Measurements from ENCODE around the gene LRRC4C. TPM values are rescaled to one million over a fixed set of nuclear protein-coding genes. Genes with fewer than 3 reads are reported as not detected.

Gene LRRC4C
- total and polyA plus RNA-seq, 2 experiments from 2014 or later, result not detected

- no peak overlapping the region for H3K4me2 ChIP-seq (ENCODE audit: unreplicated experiment)
- H2AFZ ChIP-seq, result no peak overlapping the region
- no peak overlapping the region for H3K27ac ChIP-seq
- in situ Hi-C loops (cut with MboI), result no loop called here
- H3F3A ChIP-seq (ENCODE audit: insufficient read depth), result no peaks in the 10 kb centered on the region
- no peaks in the 10 kb centered on the region for H3K79me2 ChIP-seq (ENCODE audit: insufficient read depth)
- no peak for DNase-seq
- no peaks in the 10 kb centered on the region for H3K4me1 ChIP-seq (ENCODE audit: insufficient read depth)
- no peak overlapping the region for H3K9ac ChIP-seq
- no peaks in the 10 kb centered on the region for H3K27me3 ChIP-seq (replicated peaks; ENCODE audit: insufficient read depth)
- H3K9me3 ChIP-seq (ENCODE audit: low read depth), result no peaks in the 10 kb centered on the region
- no peaks in the 10 kb centered on the region for H3K9me2 ChIP-seq (ENCODE audit: insufficient read depth)
- H4K20me1 ChIP-seq (ENCODE audit: insufficient read depth), result no peaks in the 10 kb centered on the region
- no peaks in the 10 kb centered on the region for H3K36me3 ChIP-seq (ENCODE audit: low read depth)
- no peak overlapping the region for H3K4me3 ChIP-seq
- WGBS, 2 experiments (ENCODE audit: low coverage in 1 of 2, low lambda C conversion rate in 2 of 2, missing lambda C conversion rate in 2 of 2), result 19 to 23% methylated on average over 3 of the region's 3 CpGs
- TF ChIP-seq EZH2phosphoT487 (IDR thresholded peaks at IDR 0.05; ENCODE audit: insufficient read depth, low read depth) (no peak), EZH2 (IDR thresholded peaks at IDR 0.05; ENCODE audit: insufficient read depth, poor library complexity, severe bottlenecking) (no peak)
These were observed 203.4 kb downstream of the LRRC4C start for GRCh38 chr11:41256041-41256440.

- H3K4me3 ChIP-seq, result no peak overlapping the region
- in situ Hi-C loops (cut with MboI), result no loop called here
- TF ChIP-seq EZH2 (IDR thresholded peaks at IDR 0.05; ENCODE audit: insufficient read depth, poor library complexity, severe bottlenecking) (no peak), EZH2phosphoT487 (IDR thresholded peaks at IDR 0.05; ENCODE audit: insufficient read depth, low read depth) (no peak)
- H3K79me2 ChIP-seq (ENCODE audit: insufficient read depth), result no peaks in the 10 kb centered on the region
- no peak overlapping the region for H3K4me2 ChIP-seq (ENCODE audit: unreplicated experiment)
- no peaks in the 10 kb centered on the region for H3K9me2 ChIP-seq (ENCODE audit: insufficient read depth)
- no peaks in the 10 kb centered on the region for H3K36me3 ChIP-seq (ENCODE audit: low read depth)
- no peak overlapping the region for H2AFZ ChIP-seq
- no peaks in the 10 kb centered on the region for H3K27me3 ChIP-seq (replicated peaks; ENCODE audit: insufficient read depth)
- 0 to 1% methylated on average over 2 of the region's 2 CpGs for WGBS, 2 experiments (ENCODE audit: low coverage in 1 of 2, low lambda C conversion rate in 2 of 2, missing lambda C conversion rate in 2 of 2)
- H4K20me1 ChIP-seq (ENCODE audit: insufficient read depth), result no peaks in the 10 kb centered on the region
- no peak overlapping the region for H3K27ac ChIP-seq
- H3F3A ChIP-seq (ENCODE audit: insufficient read depth), result no peaks in the 10 kb centered on the region
- no peaks in the 10 kb centered on the region for H3K9me3 ChIP-seq (ENCODE audit: low read depth)
- DNase-seq, result no peak
- no peak overlapping the region for H3K9ac ChIP-seq
- no peaks in the 10 kb centered on the region for H3K4me1 ChIP-seq (ENCODE audit: insufficient read depth)
These were observed 204.5 kb downstream of the LRRC4C start for GRCh38 chr11:41254966-41255365.

DNA sequence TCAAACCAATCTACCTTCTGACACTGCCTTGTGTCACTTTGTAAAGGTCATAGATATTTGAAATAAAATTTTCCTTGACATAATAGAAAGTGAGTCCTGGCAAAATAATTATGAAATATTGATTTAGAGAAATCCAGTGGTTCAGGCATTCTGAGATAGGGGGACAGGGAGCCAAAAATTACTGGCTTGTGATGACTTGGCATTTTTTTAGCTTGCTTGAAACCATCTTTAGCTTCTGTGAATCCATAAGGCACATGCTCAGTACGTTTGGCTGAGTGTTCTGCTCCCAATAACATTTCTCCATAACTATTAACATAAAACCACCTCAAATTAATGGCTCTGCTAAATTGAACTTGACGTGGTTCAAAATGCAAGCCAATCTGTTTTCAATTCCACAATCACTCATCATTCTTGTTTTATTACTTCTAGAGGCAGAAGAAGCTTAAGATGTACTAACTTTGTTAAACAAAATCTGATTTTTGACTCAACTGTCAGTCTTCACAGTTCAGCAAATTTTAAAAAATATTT is 209.0 kb downstream of the LRRC4C start:
- no peak overlapping the region for H3K9ac ChIP-seq
- no peaks in the 10 kb centered on the region for H3K79me2 ChIP-seq (ENCODE audit: insufficient read depth)
- no peak overlapping the region for H3K4me3 ChIP-seq
- H3K36me3 ChIP-seq (ENCODE audit: low read depth), result no peaks in the 10 kb centered on the region
- no peaks in the 10 kb centered on the region for H3K27me3 ChIP-seq (replicated peaks; ENCODE audit: insufficient read depth)
- no peak for DNase-seq
- no peaks in the 10 kb centered on the region for H3K9me3 ChIP-seq (ENCODE audit: low read depth)
- no peaks in the 10 kb centered on the region for H4K20me1 ChIP-seq (ENCODE audit: insufficient read depth)
- no peaks in the 10 kb centered on the region for H3K4me1 ChIP-seq (ENCODE audit: insufficient read depth)
- WGBS, 2 experiments (ENCODE audit: low coverage in 1 of 2, low lambda C conversion rate in 2 of 2, missing lambda C conversion rate in 2 of 2), result 0 to 1% methylated on average over 2 of the region's 2 CpGs
- TF ChIP-seq EZH2 (IDR thresholded peaks at IDR 0.05; ENCODE audit: insufficient read depth, poor library complexity, severe bottlenecking) (no peak), EZH2phosphoT487 (IDR thresholded peaks at IDR 0.05; ENCODE audit: insufficient read depth, low read depth) (no peak)
- H3F3A ChIP-seq (ENCODE audit: insufficient read depth), result no peaks in the 10 kb centered on the region
- no peak overlapping the region for H3K27ac ChIP-seq
- in situ Hi-C loops (cut with MboI), result no loop called here
- H3K4me2 ChIP-seq (ENCODE audit: unreplicated experiment), result no peak overlapping the region
- H3K9me2 ChIP-seq (ENCODE audit: insufficient read depth), result no peaks in the 10 kb centered on the region
- no peak overlapping the region for H2AFZ ChIP-seq

GRCh38 chr11:41247621-41248020 is 211.8 kb downstream of the LRRC4C start:
- TF ChIP-seq EZH2phosphoT487 (IDR thresholded peaks at IDR 0.05; ENCODE audit: insufficient read depth, low read depth), result no peak
- TF ChIP-seq EZH2 (IDR thresholded peaks at IDR 0.05; ENCODE audit: insufficient read depth, poor library complexity, severe bottlenecking), result no peak
- WGBS, 2 experiments (ENCODE audit: low coverage in 1 of 2, low lambda C conversion rate in 2 of 2, missing lambda C conversion rate in 2 of 2), result 1 to 2% methylated on average over 5 of the region's 5 CpGs
- no peak overlapping the region for H2AFZ ChIP-seq

GRCh38 chr11:41246399-41246745 is 213.1 kb downstream of the LRRC4C start:
- in situ Hi-C loops (cut with MboI), result no loop called here
- Histone ChIP-seq H3F3A (ENCODE audit: insufficient read depth) (no peaks in the 10 kb centered on the region), H3K4me2 (ENCODE audit: unreplicated experiment) (no peak overlapping the region), H3K36me3 (ENCODE audit: low read depth) (no peaks in the 10 kb centered on the region), H3K27me3 (replicated peaks; ENCODE audit: insufficient read depth) (no peaks in the 10 kb centered on the region), H4K20me1 (ENCODE audit: insufficient read depth) (no peaks in the 10 kb centered on the region), H3K79me2 (ENCODE audit: insufficient read depth) (no peaks in the 10 kb centered on the region), H3K9me3 (ENCODE audit: low read depth) (no peaks in the 10 kb centered on the region), H3K4me1 (ENCODE audit: insufficient read depth) (no peaks in the 10 kb centered on the region), H3K4me3 (no peak overlapping the region), H3K9ac (no peak overlapping the region), H2AFZ (no peak overlapping the region), H3K27ac (no peak overlapping the region), H3K9me2 (ENCODE audit: insufficient read depth) (no peaks in the 10 kb centered on the region)
- no peak for DNase-seq
- 7 to 28% methylated on average over 5 of the region's 5 CpGs for WGBS, 2 experiments (ENCODE audit: low coverage in 1 of 2, low lambda C conversion rate in 2 of 2, missing lambda C conversion rate in 2 of 2)
- TF ChIP-seq EZH2phosphoT487 (IDR thresholded peaks at IDR 0.05; ENCODE audit: insufficient read depth, low read depth), result no peak
- no peak for TF ChIP-seq EZH2 (IDR thresholded peaks at IDR 0.05; ENCODE audit: insufficient read depth, poor library complexity, severe bottlenecking)

More at GRCh38 chr11:41247621-41248020, 211.8 kb downstream of the LRRC4C start:
- Histone ChIP-seq H3F3A (ENCODE audit: insufficient read depth) (no peaks in the 10 kb centered on the region), H3K9me2 (ENCODE audit: insufficient read depth) (no peaks in the 10 kb centered on the region), H3K79me2 (ENCODE audit: insufficient read depth) (no peaks in the 10 kb centered on the region), H3K4me3 (no peak overlapping the region), H3K4me2 (ENCODE audit: unreplicated experiment) (no peak overlapping the region), H3K27me3 (replicated peaks; ENCODE audit: insufficient read depth) (no peaks in the 10 kb centered on the region), H3K9me3 (ENCODE audit: low read depth) (no peaks in the 10 kb centered on the region), H3K9ac (no peak overlapping the region), H4K20me1 (ENCODE audit: insufficient read depth) (no peaks in the 10 kb centered on the region), H3K36me3 (ENCODE audit: low read depth) (no peaks in the 10 kb centered on the region), H3K27ac (no peak overlapping the region), H3K4me1 (ENCODE audit: insufficient read depth) (no peaks in the 10 kb centered on the region)
- in situ Hi-C loops (cut with MboI), result no loop called here
- DNase-seq, result no peak
